GM19351 (cell line): Measurements from ENCODE around the gene SPATA31C2.
"Not testable (repeated sequence)": the region's sequence is repeated elsewhere in the genome, so short reads cannot be mapped to it uniquely, and the experiment has no call there.

Experiments
- ATAC-seq: cut with Tn5 transposase; IDR thresholded peaks from one replicate; pipeline ENCODE4 v1.9.1; 2021; ENCODE audit warnings: mild to moderate bottlenecking, moderate library complexity; ENCODE audit not compliant: unreplicated experiment

Gene SPATA31C2

DNA sequence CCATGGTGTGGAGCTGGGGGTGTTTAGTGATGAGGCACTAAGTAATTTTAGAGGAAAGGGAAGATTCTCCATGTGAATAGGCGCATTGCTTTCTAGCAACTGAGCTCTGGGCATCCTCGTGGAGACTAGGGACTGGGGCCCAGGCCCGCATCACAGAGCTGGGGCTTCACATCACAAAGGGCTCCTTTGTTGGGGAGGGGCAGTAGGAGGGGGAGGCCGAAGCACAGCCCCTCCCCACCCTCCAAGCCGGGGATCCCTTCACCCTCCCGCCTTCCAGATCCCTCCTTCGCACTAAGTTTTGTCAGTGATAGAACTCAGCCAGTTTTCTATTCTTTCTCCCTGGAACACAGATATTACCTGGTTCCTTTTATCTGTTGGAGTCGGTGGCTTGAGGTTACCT is at the start of gene SPATA31C2:
TSS of gene SPATA31C2 (minus strand) at position 101 of the 400 bp plus-strand sequence. CDS start at position 72, 29 bp downstream.
- not testable (repeated sequence) for ATAC-seq

DNA sequence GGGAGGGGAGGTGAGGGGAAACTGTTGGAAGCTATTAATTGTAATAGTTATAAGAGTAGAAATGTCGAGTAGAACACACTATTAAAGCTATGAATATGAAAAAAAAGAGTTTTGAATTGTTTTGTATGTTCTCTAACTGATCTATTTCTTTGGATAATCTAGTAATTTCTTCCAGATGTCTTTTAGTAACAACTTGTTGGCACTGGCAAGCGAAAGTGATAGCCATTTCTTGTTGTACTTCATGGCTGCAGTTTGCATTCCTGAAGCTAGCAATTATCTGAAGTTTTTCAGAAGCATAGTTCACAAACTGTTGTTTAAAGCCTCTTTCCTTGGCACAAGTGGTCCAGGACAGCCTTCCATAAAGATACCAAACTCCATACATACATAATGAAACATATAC is 49.4 kb upstream of the SPATA31C2 start:
- ATAC-seq = no peak

DNA sequence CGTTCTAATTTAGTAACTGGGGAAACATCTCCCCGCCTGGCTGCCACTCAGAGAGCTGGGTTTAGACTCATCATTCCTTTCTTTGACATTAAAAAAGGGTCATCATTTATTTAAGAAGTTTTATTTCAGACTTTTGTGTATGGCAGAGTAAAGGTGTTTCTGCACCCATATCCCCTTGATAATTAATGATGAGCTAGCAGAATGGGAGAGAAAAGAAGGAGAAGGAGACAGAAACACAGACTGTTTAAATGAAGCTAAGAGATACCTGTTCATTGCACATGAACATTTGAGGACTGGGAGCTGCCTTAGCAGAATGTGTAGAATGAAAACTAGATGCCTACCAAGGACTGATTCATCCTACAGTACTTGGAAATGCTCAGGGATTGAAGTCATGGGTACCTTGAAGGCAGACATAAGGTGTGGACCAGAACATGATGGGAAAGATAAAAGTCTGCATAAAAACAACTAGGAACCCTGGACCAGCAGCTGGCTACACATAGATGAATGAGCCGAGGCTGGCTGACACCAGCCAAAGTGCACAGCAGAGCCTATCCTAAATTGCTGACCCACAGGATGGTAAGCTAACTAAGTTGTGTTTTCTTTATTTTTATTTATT is 48.3 kb upstream of the SPATA31C2 start:
- no peak for ATAC-seq

- no peak for ATAC-seq
These were observed 46.7 kb upstream of the SPATA31C2 start for GRCh38 chr9:88184976-88185375.

DNA sequence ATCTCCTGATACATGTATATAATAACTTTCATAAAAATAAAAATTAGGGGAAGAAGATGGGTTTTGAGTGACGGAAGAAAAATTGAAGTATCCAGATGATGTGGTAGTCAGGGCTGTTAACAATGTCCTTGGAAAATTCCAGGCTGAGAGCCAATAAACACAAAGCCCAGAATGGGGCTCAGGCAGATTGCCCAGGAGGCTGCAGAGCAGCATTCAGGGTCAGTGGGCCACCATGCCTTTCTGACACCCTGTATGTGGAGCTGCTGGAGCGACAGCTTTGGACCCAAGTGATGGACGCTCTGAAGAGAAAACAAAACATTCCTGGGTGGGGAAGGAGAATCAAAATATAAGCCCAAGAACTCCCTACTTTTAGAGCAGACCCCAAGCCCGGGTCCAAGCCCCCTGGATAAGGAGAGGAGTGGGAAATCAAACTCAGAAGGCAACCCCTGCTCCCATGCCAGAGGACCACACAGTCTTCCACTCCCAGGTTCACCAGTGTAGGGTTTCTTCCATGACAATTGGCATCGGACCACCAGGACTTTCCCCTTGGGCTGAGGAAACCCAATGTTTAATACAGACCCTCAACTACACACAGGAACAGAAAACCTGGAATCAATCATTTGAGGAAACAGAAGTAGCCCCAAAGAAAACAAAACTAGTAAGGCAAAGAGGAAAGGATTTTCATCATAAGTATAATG is 45.7 kb upstream of the SPATA31C2 start:
- no peak for ATAC-seq

DNA sequence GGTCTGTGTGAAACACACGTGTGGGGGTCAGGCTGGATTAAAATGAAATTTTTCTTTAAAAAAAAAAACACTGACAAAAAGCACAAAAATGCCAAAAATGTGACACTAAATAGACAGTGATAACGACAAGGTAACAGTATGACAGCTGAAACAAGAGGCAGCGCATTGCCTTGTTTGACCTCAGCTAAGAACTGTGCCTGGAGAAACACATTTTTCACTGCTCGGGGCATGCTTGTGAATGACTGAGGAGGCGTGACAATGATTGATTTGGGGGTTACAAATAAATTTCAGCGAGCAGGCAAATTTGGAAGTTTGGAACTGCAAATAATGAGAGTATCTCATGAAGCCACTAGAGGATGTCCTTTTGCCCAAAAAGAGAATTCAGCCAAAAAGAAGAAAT is 44.2 kb upstream of the SPATA31C2 start:
- no peak for ATAC-seq

GRCh38 chr9:88180081-88180765 is 41.9 kb upstream of the SPATA31C2 start:
- ATAC-seq = no peak

DNA sequence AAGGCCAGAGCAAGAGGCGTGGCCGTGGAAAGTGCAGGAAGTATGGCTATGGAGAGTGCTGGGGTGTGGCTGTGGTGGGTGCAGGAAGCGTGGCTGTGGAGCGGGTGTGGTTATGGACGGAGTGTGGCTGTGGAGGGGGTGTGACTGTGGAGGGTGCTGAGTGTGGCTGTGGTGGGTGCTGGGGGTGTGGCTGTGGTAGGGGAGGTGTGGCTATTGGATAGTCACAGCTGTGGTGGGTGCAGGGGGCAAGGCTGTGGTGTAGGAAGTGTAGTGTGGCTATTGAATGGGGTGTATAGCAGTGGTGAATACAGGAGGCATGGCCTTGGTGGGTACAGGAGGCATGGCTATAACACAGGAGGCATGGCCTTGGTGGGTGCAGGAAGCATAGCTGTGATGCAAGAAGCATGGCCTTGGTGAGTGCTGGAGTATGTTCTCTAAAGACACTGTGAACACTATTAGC is 40.8 kb upstream of the SPATA31C2 start:
- ATAC-seq = no peak

- no peak for ATAC-seq
These were observed 40.4 kb upstream of the SPATA31C2 start for GRCh38 chr9:88178641-88179040.

DNA sequence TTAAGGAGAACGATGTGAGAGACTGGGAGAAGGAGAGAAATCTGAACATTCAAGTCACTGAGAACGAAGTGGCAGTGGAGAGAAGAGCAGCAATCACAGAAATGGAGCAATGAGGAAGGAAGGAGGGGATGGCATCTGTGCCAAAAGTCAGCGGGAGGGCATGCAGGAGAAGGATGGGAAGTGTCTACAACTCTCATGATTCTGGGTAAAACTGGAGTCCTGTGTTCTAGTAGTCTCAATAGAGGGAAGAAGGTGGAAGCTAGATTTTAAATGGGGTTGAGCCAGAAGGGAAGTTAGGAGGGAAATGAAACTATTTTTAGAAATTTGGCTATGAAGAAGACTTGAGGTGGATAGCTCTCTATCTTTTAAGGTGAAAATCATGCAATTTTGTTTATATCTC is 39.1 kb upstream of the SPATA31C2 start:
- no peak for ATAC-seq

DNA sequence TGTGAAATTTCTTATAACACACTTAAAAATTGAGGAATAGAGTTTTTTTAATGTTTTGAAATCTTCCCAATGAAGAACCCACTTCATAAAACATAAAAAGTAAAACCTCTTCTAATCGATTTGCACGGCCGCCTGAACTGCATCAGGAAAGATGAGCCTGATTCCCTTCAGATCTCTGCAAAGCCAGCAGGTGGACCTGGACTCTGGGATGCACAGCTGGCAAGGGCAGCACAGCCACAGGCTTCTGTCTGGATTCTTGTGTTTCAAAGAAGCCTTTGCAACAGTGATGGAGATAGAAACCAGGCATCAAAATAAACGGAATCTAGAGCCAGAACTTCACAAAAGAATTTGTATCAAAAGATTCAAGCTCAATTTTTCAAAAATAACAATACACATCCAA is 36.0 kb upstream of the SPATA31C2 start:
- no peak for ATAC-seq

- ATAC-seq = no peak
These were observed 35.2 kb upstream of the SPATA31C2 start for GRCh38 chr9:88173378-88173999.

DNA sequence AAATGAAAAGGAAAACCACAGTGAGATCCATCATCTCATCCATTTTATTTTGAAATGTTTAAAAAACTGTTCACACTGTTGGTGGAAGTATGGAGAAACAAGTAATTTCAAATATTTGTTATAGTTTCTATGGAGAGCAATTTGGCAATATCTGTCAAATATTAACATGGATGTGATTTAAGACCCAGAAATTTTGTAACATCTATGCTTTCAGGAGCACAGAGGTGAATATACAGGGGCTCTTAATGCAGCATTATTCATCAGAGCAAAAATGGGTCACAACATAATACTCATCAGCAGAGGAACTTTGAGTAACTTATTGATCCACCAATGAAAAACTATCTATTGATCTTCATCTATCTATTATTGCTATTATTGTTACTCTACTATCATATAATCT is 31.4 kb upstream of the SPATA31C2 start:
- ATAC-seq = no peak

DNA sequence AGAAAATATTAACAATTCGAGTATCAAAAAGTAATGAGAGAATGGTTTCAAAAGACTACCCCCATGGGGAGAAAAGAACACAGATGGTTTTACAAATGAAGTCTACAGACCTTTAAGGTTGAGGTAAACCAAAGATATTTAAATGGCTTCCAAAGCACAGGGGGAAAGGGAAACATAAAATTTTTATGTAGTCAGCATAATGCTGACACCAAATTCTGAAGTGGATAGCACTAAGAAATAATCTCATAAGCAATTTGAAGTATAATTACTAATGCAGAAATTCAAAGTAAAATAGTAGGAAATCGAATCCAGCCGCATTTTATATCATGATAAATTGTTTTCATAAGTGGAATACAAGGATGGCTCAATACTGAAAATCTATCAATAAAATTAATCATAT is 30.3 kb upstream of the SPATA31C2 start:
- no peak for ATAC-seq

GRCh38 chr9:88166660-88167059 is 28.4 kb upstream of the SPATA31C2 start:
- no peak for ATAC-seq

DNA sequence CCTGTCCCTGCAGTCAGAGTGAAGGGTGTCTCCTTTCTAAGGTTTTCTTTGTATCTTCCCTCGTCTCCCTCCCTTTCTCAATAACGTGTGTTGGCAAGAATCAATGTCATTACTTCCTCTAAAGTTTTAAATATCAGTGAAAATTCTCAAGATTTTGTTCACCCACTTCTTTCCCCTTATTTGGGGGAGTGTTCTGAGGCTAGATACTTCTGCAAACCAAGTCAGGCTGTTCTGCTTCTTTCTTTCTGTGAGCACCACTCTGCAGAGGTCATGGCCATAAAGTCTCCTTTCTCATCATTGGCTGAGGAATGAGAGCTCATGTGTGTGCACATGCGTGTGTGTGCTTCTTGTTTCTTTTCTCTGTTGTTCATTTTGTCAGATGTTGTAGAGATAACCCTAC is 26.6 kb upstream of the SPATA31C2 start:
- ATAC-seq = no peak

DNA sequence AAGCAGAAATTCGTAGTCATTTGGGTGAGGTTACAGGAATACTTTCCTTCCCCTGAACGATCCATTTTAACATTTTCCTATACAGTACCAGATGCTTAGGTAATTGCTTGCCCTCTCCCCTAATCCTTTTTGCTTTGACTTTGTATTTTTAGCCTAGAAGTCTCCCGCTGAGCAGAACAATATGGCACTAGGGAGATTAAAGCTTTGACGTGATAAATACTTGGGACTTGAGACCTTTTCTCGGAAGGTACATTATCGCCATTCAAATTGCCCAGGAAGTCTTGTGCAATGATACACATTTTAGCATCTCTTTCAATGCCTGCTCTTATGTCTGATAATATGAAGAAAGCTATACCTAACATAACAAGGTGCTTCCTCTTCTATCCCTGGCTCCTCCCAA is 22.9 kb upstream of the SPATA31C2 start:
- no peak for ATAC-seq

DNA sequence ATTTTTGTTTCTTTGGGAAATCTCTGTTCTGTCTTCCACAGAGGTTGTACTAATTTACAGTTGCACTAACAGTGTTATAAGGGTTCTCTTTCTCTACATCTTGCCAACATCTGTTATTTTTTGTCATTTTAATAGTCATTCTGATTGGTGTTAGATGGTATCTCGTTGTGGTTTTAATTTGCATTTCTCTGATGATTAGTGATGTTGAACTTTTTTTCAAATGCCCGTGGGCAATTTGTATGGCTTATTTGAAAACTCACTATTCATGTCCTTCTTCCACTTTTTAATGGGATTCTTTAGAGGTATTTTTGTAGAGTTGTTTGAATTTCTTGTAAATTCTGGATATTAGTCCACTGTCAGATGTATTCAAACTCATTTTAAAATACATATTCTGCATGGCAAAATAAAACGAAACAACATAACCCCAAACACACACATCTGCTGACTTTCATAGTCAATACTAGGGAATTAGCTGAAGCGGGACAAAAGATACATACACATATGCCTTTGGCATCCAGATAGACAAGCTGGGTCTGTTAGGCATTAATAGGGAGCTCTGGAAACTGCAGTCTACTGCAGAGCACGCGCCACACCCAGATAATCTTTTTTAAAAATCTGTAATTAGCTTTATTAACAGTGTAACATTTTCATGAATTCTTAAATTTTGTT is 5.8 kb upstream of the SPATA31C2 start:
- no peak for ATAC-seq

GRCh38 chr9:88143179-88143578 is 4.9 kb upstream of the SPATA31C2 start:
- ATAC-seq = no peak

GRCh38 chr9:88133552-88133951 is 4.7 kb downstream of the SPATA31C2 start:
- ATAC-seq = not testable (repeated sequence)

DNA sequence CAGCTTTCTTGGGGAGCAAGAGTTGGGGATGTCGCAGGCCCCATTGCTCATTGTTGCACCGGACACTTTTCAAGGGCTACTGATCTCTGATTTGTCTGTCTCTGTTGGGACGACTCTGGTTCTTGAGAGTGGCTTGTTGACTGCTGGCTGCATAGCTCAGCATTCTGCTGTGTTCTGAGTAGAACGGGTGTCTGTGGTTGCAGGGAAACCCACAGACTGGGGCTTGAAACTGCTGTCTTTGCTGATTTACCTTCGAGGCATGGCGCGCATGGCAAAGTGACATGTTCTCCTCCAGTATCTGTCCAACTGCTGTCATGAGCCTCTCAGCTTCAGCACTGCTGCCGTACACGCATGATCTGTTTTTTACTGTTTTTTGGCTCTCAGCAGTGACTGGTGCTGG is 8.7 kb downstream of the SPATA31C2 start:
- ATAC-seq = not testable (repeated sequence)
